GM23338 (cell line): ENCODE results near the gene SLC27A4. TPM values are rescaled to one million over a fixed set of nuclear protein-coding genes. Genes with fewer than 3 reads are reported as not detected.

Source experiments
- ATAC-seq: fragments of 200-7000 bp; cut with Tn5 transposase; 3 replicates; pipeline ENCODE4 v1.9.1; 2020
- DNase-seq: peaks from one replicate; pipeline ENCODE4 v3.0.0-alpha.2; 2015; ENCODE audit warnings: low spot score
- H2AFZ ChIP-seq: fragments of 200-600 bp; sonication (generic); 2 replicates; pipeline ENCODE4 v1.8.0; 2016; ENCODE audit warnings: antibody characterized with exemption, mild to moderate bottlenecking, moderate library complexity
- H3F3A ChIP-seq: fragments of 200-600 bp; sonication (generic); replicated peaks from 2 replicates; pipeline ENCODE4 v1.8.0; 2017; ENCODE audit warnings: antibody characterized with exemption, mixed run types, low read depth
- H3K27ac ChIP-seq: fragments of 200-600 bp; sonication (generic); 2 replicates; pipeline ENCODE4 v1.6.1; 2016; ENCODE audit warnings: low read depth
- H3K27me3 ChIP-seq: fragments of 200-600 bp; sonication (generic); 2 replicates; pipeline ENCODE4 v1.8.0; 2016; ENCODE audit warnings: mild to moderate bottlenecking, mixed run types, moderate library complexity; ENCODE audit not compliant: insufficient read depth
- H3K36me3 ChIP-seq: fragments of 200-600 bp; sonication (generic); 2 replicates; pipeline ENCODE4 v1.8.0; 2016; ENCODE audit warnings: mild to moderate bottlenecking; ENCODE audit not compliant: insufficient read depth
- H3K4me1 ChIP-seq: fragments of 200-600 bp; sonication (generic); 2 replicates; pipeline ENCODE4 v1.8.0; 2016; ENCODE audit warnings: mild to moderate bottlenecking, moderate library complexity; ENCODE audit not compliant: insufficient read depth
- H3K4me2 ChIP-seq: fragments of 200-600 bp; sonication (generic); 2 replicates; pipeline ENCODE4 v1.7.1; 2017; ENCODE audit warnings: mixed run types
- H3K4me3 ChIP-seq: fragments of 200-600 bp; sonication (generic); 2 replicates; pipeline ENCODE4 v1.6.1; 2016; ENCODE audit warnings: mixed run types
- H3K79me2 ChIP-seq: fragments of 200-600 bp; sonication (generic); replicated peaks from 2 replicates; pipeline ENCODE4 v1.8.0; 2017; ENCODE audit warnings: mild to moderate bottlenecking; ENCODE audit not compliant: insufficient read depth
- H3K9me2 ChIP-seq: fragments of 200-600 bp; sonication (generic); 2 replicates; pipeline ENCODE4 v1.8.0; 2017; ENCODE audit not compliant: insufficient read depth
- H4K20me1 ChIP-seq: fragments of 200-600 bp; sonication (generic); replicated peaks from 2 replicates; pipeline ENCODE4 v1.8.0; 2017; ENCODE audit warnings: mild to moderate bottlenecking; ENCODE audit not compliant: insufficient read depth
- H3K27ac Mint-ChIP-seq: 2 replicates; pipeline ENCODE4 v1.8.0; 2020; ENCODE audit warnings: inconsistent platforms, mild to moderate bottlenecking, moderate library complexity, mixed read lengths
- H3K27me3 Mint-ChIP-seq: 3 replicates; pipeline ENCODE4 v1.8.0; 2022; ENCODE audit warnings: low read depth, mild to moderate bottlenecking, moderate library complexity, mixed read lengths, inconsistent platforms; ENCODE audit not compliant: insufficient read depth, poor library complexity
- H3K36me3 Mint-ChIP-seq: 3 replicates; pipeline ENCODE4 v1.8.0; 2021; ENCODE audit warnings: low read depth, mild to moderate bottlenecking, inconsistent platforms, moderate library complexity, mixed read lengths
- H3K4me1 Mint-ChIP-seq: 3 replicates; pipeline ENCODE4 v1.8.0; 2020; ENCODE audit warnings: mild to moderate bottlenecking, inconsistent platforms, mixed read lengths
- H3K4me3 Mint-ChIP-seq: 3 replicates; pipeline ENCODE4 v1.8.0; 2021; ENCODE audit warnings: moderate library complexity, mild to moderate bottlenecking, inconsistent platforms, mixed read lengths
- H3K9me3 Mint-ChIP-seq: 3 replicates; pipeline ENCODE4 v1.8.0; 2020; ENCODE audit warnings: moderate library complexity, mild to moderate bottlenecking, inconsistent platforms, mixed read lengths
- CREB1 ChIP-seq: fragments of 250-450 bp; sonication (Bioruptor Pico); IDR thresholded peaks from 2 replicates; pipeline ENCODE4 v1.5.0; 2020; ENCODE audit warnings: low read depth, mild to moderate bottlenecking, moderate library complexity
- EZH2 ChIP-seq: fragments of 200-600 bp; sonication (generic); IDR thresholded peaks from one replicate; pipeline ENCODE4 v1.8.0; 2017; ENCODE audit warnings: antibody characterized with exemption, mild to moderate bottlenecking, low read depth; ENCODE audit not compliant: unreplicated experiment
- EZH2phosphoT487 ChIP-seq: fragments of 200-600 bp; sonication (generic); IDR thresholded peaks from one replicate; pipeline ENCODE4 v1.8.1; 2018; ENCODE audit warnings: antibody characterized with exemption; ENCODE audit not compliant: unreplicated experiment
- NANOG ChIP-seq: IDR thresholded peaks from 2 replicates; pipeline ENCODE4 v1.6.1; 2016; ENCODE audit warnings: antibody characterized with exemption, borderline replicate concordance
- POLR2AphosphoS5 ChIP-seq: IDR thresholded peaks from 2 replicates; pipeline ENCODE4 v1.6.1; 2016; ENCODE audit warnings: antibody characterized with exemption, low read depth
- STAT1 ChIP-seq: IDR thresholded peaks from one replicate; pipeline ENCODE4 v1.6.1; 2016; ENCODE audit warnings: antibody characterized with exemption; ENCODE audit not compliant: unreplicated experiment
- ZNF114 ChIP-seq: fragments of 250-450 bp; sonication (Bioruptor Pico); IDR thresholded peaks from 2 replicates; pipeline ENCODE4 v1.5.0; 2020; ENCODE audit warnings: mild to moderate bottlenecking, moderate library complexity
- ZNF331 ChIP-seq: fragments of 250-450 bp; sonication (Bioruptor Pico); IDR thresholded peaks from 2 replicates; pipeline ENCODE4 v1.5.0; 2020; ENCODE audit warnings: low read depth, mild to moderate bottlenecking, moderate library complexity
- polyA plus RNA-seq: library from polyadenylated mRNA; unstranded; fragments of >200 nt; fragmentation: Nextera tagmentation; extraction: Ambion mirVana; gene quantifications from 2 replicates; pipeline ENCODE4 v1.2.1, GENCODE V29; 2016
- total RNA-seq: library from RNA; depleted of rRNA; stranded (reverse); fragments of >200 nt; shearing (Covaris generic); gene quantifications from 2 replicates; pipeline ENCODE4 v1.2.3, GENCODE V29; 2014
- TF ChIP-seq, protein P1 (sequence below): IDR thresholded peaks from one replicate; pipeline ENCODE4 v1.6.1; 2018; ENCODE audit warnings: antibody characterized with exemption; ENCODE audit not compliant: unreplicated experiment
- TF ChIP-seq, protein P2 (sequence below): IDR thresholded peaks from 2 replicates; pipeline ENCODE4 v1.6.1; 2016; ENCODE audit warnings: antibody characterized with exemption
- TF ChIP-seq, protein P3 (sequence below), 2 experiments: fragments of 200-600 bp in 1 of 2; sonication (generic) in 1 of 2; conservative IDR thresholded peaks; 2 replicates each; pipeline versions ENCODE4 v1.5.1 to v1.6.1; 2016 to 2017; ENCODE audit warnings: antibody characterized with exemption in 2 of 2, low read depth in 2 of 2, mild to moderate bottlenecking in 2 of 2, moderate library complexity in 1 of 2

SLC27A4 gene
- total and polyA plus RNA-seq, 2 experiments from 2014 or later, result 7.9 to 25.3 TPM

DNA sequence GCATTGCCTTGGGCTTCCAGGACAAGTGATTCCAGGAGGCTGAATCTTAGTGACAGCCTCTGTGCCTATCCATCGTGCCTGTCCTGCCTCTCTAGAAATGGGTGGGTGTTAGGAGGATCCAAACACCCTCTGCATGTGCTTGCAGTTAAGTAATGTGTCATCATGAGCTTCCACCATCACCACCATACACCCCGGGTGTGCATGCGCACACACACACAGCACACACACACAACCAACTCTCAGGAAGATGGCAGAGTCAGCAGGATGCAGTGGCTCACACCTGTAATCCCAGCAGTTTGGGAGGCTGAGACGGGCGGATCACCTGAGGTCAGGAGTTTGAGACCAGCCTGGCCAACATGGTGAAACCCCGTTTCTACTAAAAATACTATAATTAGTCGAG is 57.5 kb downstream of the SLC27A4 start:
- Mint-ChIP-seq H3K4me1 (peaks cover 24% of the 10 kb centered on the region; the same call in 2 of the 3 replicates), H3K27me3 (peaks cover 96% of the 10 kb centered on the region), H3K27ac (no peak overlapping the region), H3K9me3 (no peaks in the 10 kb centered on the region), H3K4me3 (no peak overlapping the region), H3K36me3 (no peaks in the 10 kb centered on the region; the same call in 2 of the 3 replicates)
- Histone ChIP-seq H3K9me2 (no peaks in the 10 kb centered on the region), H2AFZ (no peak overlapping the region), H3K4me1 (peaks cover 33% of the 10 kb centered on the region), H3K4me2 (no peak overlapping the region), H3F3A (peaks cover 25% of the 10 kb centered on the region), H3K36me3 (no peaks in the 10 kb centered on the region), H3K27me3 (peaks cover 100% of the 10 kb centered on the region), H4K20me1 (peaks cover 15% of the 10 kb centered on the region; the same call in 1 of the 2 replicates), H3K27ac (no peak overlapping the region), H3K4me3 (no peak overlapping the region), H3K79me2 (no peaks in the 10 kb centered on the region)
- DNase-seq (no peak), ATAC-seq (no peak)
- TF ChIP-seq ZNF114 (CRISPR knock-in tag) (no peak), EZH2 (no peak), NANOG (no peak), STAT1 (no peak), ZNF331 (no peak), POLR2AphosphoS5 (no peak)
- TF ChIP-seq, protein P1, sequence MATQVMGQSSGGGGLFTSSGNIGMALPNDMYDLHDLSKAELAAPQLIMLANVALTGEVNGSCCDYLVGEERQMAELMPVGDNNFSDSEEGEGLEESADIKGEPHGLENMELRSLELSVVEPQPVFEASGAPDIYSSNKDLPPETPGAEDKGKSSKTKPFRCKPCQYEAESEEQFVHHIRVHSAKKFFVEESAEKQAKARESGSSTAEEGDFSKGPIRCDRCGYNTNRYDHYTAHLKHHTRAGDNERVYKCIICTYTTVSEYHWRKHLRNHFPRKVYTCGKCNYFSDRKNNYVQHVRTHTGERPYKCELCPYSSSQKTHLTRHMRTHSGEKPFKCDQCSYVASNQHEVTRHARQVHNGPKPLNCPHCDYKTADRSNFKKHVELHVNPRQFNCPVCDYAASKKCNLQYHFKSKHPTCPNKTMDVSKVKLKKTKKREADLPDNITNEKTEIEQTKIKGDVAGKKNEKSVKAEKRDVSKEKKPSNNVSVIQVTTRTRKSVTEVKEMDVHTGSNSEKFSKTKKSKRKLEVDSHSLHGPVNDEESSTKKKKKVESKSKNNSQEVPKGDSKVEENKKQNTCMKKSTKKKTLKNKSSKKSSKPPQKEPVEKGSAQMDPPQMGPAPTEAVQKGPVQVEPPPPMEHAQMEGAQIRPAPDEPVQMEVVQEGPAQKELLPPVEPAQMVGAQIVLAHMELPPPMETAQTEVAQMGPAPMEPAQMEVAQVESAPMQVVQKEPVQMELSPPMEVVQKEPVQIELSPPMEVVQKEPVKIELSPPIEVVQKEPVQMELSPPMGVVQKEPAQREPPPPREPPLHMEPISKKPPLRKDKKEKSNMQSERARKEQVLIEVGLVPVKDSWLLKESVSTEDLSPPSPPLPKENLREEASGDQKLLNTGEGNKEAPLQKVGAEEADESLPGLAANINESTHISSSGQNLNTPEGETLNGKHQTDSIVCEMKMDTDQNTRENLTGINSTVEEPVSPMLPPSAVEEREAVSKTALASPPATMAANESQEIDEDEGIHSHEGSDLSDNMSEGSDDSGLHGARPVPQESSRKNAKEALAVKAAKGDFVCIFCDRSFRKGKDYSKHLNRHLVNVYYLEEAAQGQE, result no peak
- TF ChIP-seq, protein P2, sequence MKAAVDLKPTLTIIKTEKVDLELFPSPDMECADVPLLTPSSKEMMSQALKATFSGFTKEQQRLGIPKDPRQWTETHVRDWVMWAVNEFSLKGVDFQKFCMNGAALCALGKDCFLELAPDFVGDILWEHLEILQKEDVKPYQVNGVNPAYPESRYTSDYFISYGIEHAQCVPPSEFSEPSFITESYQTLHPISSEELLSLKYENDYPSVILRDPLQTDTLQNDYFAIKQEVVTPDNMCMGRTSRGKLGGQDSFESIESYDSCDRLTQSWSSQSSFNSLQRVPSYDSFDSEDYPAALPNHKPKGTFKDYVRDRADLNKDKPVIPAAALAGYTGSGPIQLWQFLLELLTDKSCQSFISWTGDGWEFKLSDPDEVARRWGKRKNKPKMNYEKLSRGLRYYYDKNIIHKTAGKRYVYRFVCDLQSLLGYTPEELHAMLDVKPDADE, result no peak

DNA sequence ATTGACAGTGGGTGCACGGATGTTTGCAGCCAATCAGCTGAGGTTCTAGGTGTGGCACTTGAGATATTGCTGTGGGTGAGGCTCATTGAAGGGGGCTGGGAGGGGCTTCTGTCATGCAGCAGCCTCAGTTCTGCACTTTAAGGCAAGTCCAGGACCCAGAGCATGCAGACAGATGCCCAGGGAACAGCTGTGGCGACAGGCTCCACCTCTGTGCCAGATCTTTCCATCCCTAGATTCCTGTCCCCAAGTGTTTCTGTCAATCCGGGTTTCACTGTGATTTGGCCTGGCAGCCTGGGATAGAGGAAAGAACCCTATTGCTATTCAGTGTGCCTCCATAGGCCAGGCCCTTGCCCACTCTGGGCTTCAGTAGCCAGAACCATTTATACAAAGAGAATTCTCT is 59.5 kb downstream of the SLC27A4 start:
- H3K27me3 Mint-ChIP-seq, result peaks cover 97% of the 10 kb centered on the region
- H3K27ac Mint-ChIP-seq, result no peak overlapping the region
- H3K36me3 Mint-ChIP-seq, result no peaks in the 10 kb centered on the region; the same call in 2 of the 3 replicates
- Histone ChIP-seq H3F3A (peaks cover 12% of the 10 kb centered on the region), H3K27me3 (peaks cover 100% of the 10 kb centered on the region), H3K4me3 (no peak overlapping the region), H3K4me1 (peaks cover 16% of the 10 kb centered on the region; the same call in 1 of the 2 replicates), H3K27ac (no peak overlapping the region), H3K4me2 (no peak overlapping the region), H3K36me3 (no peaks in the 10 kb centered on the region), H2AFZ (no peak overlapping the region), H3K79me2 (no peaks in the 10 kb centered on the region), H3K9me2 (no peaks in the 10 kb centered on the region), H4K20me1 (peaks cover 15% of the 10 kb centered on the region; the same call in 1 of the 2 replicates)
- H3K4me1 Mint-ChIP-seq, result peaks cover 10% of the 10 kb centered on the region; the same call in 2 of the 3 replicates
- DNase-seq (no peak), ATAC-seq (no peak)
- H3K4me3 Mint-ChIP-seq, result no peak overlapping the region
- H3K9me3 Mint-ChIP-seq, result no peaks in the 10 kb centered on the region
- TF ChIP-seq, protein P3, sequence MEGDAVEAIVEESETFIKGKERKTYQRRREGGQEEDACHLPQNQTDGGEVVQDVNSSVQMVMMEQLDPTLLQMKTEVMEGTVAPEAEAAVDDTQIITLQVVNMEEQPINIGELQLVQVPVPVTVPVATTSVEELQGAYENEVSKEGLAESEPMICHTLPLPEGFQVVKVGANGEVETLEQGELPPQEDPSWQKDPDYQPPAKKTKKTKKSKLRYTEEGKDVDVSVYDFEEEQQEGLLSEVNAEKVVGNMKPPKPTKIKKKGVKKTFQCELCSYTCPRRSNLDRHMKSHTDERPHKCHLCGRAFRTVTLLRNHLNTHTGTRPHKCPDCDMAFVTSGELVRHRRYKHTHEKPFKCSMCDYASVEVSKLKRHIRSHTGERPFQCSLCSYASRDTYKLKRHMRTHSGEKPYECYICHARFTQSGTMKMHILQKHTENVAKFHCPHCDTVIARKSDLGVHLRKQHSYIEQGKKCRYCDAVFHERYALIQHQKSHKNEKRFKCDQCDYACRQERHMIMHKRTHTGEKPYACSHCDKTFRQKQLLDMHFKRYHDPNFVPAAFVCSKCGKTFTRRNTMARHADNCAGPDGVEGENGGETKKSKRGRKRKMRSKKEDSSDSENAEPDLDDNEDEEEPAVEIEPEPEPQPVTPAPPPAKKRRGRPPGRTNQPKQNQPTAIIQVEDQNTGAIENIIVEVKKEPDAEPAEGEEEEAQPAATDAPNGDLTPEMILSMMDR (conservative IDR thresholded peaks at IDR 0.05; ENCODE audit: low read depth in 2 of 2), result no peak
- no peak for TF ChIP-seq ZNF331
- no peak for TF ChIP-seq EZH2phosphoT487
- TF ChIP-seq POLR2AphosphoS5, result no peak
- no peak for TF ChIP-seq CREB1
- TF ChIP-seq, protein P2, result no peak
- TF ChIP-seq, protein P1, result no peak
- no peak for TF ChIP-seq ZNF114 (CRISPR knock-in tag)
